GM12801 (cell line): ENCODE results near the gene NALCN.

Experiments
- TF ChIP-seq, protein P1 (sequence below): IDR thresholded peaks from one replicate; pipeline ENCODE4 v1.5.1; 2011; ENCODE audit warnings: control low read depth; ENCODE audit not compliant: insufficient read length; ENCODE audit errors: extremely low read depth

The NALCN gene

DNA sequence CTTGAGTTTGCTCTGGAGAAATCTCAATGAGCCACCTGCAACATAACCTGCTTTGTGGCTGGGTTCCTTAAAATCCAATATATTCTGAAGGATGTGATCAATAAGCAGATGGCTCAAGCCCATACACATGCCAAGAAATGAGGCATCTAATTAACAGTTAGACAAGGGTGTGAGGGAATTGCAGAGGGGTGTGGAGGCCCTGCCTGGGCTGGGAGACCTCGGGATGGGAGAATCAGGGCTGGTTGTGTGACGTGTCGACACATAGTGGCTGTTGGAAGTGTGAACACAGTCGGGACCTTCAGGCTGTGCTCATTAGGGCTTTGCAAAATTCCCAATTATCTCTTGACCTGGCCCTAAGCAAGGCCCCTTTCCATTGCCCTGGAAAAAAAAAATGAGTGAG lies 379.8 kb downstream of the NALCN start:
- TF ChIP-seq, protein P1, sequence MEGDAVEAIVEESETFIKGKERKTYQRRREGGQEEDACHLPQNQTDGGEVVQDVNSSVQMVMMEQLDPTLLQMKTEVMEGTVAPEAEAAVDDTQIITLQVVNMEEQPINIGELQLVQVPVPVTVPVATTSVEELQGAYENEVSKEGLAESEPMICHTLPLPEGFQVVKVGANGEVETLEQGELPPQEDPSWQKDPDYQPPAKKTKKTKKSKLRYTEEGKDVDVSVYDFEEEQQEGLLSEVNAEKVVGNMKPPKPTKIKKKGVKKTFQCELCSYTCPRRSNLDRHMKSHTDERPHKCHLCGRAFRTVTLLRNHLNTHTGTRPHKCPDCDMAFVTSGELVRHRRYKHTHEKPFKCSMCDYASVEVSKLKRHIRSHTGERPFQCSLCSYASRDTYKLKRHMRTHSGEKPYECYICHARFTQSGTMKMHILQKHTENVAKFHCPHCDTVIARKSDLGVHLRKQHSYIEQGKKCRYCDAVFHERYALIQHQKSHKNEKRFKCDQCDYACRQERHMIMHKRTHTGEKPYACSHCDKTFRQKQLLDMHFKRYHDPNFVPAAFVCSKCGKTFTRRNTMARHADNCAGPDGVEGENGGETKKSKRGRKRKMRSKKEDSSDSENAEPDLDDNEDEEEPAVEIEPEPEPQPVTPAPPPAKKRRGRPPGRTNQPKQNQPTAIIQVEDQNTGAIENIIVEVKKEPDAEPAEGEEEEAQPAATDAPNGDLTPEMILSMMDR: no peak

DNA sequence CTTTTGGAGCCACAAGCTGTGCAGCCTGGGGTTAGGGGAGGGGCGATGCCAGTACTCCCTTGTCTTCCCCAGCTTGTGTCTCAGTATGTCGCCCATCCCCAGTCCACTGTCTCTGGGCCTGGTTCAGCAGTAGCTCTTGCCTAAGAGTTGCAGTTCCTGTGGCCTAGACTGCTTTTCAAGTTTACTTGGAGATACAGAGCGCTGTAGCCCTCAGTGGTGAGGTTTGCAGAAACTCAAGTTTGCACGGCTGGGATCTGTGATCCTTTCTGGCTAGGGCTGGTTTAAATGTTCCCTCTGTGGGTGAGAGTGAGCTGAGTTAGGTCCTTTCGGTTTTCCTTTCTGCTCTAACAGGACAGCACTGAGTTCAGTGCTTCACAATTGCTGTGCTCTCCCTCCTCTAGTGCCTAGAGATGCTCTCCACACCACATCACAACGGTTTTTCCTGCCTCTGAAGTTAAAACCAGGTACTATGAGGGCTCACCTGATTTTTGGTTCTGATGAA lies 381.1 kb downstream of the NALCN start:
- TF ChIP-seq, protein P1: no peak

- TF ChIP-seq, protein P1: no peak
Observed at GRCh38 chr13:101026736-101027398, 389.4 kb downstream of the NALCN start.

DNA sequence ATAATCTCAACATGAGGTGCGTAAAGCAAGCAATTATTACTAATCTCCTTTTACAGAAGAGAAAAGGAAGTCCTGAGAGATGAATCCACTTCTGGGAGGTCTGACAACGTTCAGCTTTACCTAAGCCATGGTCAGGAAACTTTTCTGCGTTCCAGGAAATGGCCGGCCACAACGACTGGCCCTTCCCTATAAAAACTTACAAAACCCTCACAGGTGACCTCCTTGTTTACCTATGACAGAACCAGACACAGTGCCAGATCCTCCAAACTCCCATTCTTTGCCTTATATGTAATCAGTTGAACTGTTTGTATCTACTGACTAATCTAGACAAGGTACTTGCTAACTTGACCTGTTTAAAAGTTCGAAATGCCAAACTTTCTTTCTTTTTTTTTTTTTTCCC lies 390.0 kb downstream of the NALCN start:
- TF ChIP-seq, protein P1: no peak

DNA sequence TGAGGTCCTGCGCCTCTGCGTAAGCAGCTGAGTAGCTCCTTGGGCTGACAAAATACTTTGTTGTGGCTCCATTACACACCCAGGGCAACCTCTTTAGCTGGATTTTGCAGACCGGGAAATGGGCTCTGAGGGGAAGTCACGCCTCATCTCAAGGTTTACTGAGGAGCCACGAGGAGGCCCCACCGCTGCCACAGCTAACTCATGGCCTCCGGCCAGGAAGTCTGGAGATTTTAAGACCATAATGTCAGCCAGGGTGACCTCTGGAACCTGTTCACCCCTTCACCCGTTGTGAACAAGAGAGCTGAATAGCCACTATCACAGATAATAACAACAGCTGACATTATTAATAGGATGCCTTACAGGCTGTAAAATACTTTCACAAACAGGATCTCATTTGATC lies 390.4 kb downstream of the NALCN start:
- TF ChIP-seq, protein P1: no peak

DNA sequence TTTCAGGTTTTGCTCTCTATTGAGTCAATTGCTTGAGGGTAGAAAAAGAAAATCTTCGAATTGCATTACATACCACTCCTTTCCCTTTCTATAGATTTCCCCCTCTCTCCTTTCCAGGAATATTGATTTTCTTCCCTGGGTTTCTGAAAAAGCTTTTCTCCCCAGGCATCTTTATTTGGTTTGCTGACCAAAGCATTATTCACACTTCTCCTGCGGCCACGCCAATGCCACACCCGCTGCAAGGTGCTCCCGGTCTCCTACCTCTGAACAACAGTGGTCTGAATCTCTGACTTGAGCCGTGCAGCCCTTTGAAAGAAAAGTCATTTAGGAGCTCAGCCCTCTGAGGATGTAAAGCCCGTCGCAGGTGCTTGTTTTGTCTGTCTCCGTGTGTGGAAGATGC lies 390.8 kb downstream of the NALCN start:
- TF ChIP-seq, protein P1: no peak

GRCh38 chr13:101019126-101019525 lies 397.2 kb downstream of the NALCN start:
- TF ChIP-seq, protein P1: no peak

DNA sequence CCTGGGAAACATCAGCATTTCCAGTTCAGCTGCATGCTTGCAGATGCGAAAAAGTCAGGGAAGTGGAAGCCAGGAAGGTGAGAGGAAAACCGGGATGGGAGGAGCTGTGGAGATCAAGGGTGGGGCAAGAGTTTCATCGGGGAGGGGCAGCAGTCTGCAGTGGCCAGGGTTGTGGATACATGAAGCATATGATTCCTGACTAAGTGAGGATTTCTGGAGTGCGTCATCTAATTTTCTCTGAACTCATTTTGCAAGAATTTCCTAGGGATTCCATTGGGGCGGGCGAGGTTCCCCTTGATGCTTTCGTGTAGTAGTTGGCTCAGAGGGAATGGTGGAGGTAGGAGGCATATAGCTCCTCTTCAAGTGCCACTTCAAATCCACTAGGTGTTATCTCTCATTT lies 397.6 kb downstream of the NALCN start:
- TF ChIP-seq, protein P1: no peak
